GM19397 (cell line): ENCODE measurements around the gene APBB3.

Experiments used
- ATAC-seq: cut with Tn5 transposase; IDR thresholded peaks from one replicate; pipeline ENCODE4 v1.9.1; 2021; ENCODE audit warnings: mild to moderate bottlenecking, moderate library complexity; ENCODE audit not compliant: unreplicated experiment

Gene APBB3

GRCh38 chr5:140555747-140556312, 8.6 kb downstream of the APBB3 start:
- no peak for ATAC-seq

GRCh38 chr5:140554454-140554853, 9.9 kb downstream of the APBB3 start:
- ATAC-seq: no peak

- ATAC-seq: no peak
These were observed 10.7 kb downstream of the APBB3 start for GRCh38 chr5:140553657-140554056.

- ATAC-seq: no peak
These were observed 12.5 kb downstream of the APBB3 start for GRCh38 chr5:140551872-140552271.

GRCh38 chr5:140550147-140551079, 14.0 kb downstream of the APBB3 start:
- ATAC-seq: no peak

GRCh38 chr5:140549237-140550144, 14.9 kb downstream of the APBB3 start:
- ATAC-seq: no peak

- ATAC-seq: no peak
These were observed 15.6 kb downstream of the APBB3 start for GRCh38 chr5:140548791-140549190.

- ATAC-seq: no peak
These were observed 16.1 kb downstream of the APBB3 start for GRCh38 chr5:140548300-140548688.

GRCh38 chr5:140547508-140548299, 16.7 kb downstream of the APBB3 start, which contains the start of gene EIF4EBP3:
Gene EIF4EBP3, plus strand, starts transcription at chr5:140547662. Its CDS starts 76 bp downstream, at chr5:140547738.
- peak; percentile 100 for ATAC-seq

GRCh38 chr5:140546851-140547507, 17.4 kb downstream of the APBB3 start:
- no peak for ATAC-seq

- ATAC-seq: no peak
These were observed 18.8 kb downstream of the APBB3 start for GRCh38 chr5:140545606-140546005.

GRCh38 chr5:140544986-140545385, 19.4 kb downstream of the APBB3 start:
- no peak for ATAC-seq

- no peak for ATAC-seq
These were observed 21.4 kb downstream of the APBB3 start for GRCh38 chr5:140542972-140543371.

- no peak for ATAC-seq
These were observed 24.2 kb downstream of the APBB3 start for GRCh38 chr5:140540227-140540626.

- no peak for ATAC-seq
These were observed 40.4 kb downstream of the APBB3 start for GRCh38 chr5:140524003-140524402.

- no peak for ATAC-seq
These were observed 51.3 kb downstream of the APBB3 start for GRCh38 chr5:140513124-140513523.

GRCh38 chr5:140509898-140510297, 54.5 kb downstream of the APBB3 start:
- ATAC-seq: no peak
